Measurements from ENCODE around the gene ARF4.
"Not testable (repeated sequence)": the region's sequence is repeated elsewhere in the genome, so short reads cannot be mapped to it uniquely, and the experiment has no call there.

The ARF4 gene

DNA sequence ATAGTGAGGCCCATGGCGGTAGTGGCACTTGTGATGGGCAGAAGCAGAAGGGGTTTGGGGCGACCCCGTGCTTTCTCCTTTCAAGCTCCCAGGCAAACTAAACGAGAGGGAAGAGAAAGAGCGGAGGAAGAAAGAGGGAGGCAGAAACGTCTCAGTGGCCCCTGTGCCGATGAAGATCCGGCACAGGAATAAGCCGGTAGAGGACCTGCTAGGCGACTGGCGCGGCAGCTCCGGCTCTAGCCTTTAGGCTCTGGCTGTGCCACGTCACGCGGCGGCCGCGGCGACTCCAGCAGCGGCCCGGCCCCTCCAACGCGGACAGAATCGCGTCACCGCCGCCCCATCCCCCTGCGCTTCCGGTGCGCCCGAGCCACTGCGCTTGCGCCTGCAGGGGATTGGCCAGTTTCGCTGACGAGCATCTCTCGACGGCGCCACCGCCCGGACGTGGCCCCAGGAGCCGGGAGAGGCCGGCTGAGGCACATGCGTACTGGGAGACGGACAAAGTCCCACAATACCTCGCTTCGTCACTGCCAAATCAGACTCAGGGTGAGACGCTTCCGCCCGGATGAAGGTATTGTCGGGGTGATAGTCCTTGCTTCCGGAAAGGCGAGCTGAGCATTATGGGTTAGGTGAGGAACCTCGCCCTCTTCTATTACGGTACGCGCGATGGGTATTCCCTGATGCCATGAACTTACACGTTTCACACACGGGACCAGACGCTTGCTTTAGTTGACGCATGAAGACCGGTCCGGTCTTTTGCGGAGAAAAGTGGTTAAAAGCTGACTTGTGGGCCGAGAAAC, at the start of gene ARF4:
Gene ARF4, minus strand, starts transcription at position 218 of the 797 bp plus-strand sequence. Its CDS starts 204 bp downstream, at position 14.
- DNase-seq, result peak; percentile 100

DNA sequence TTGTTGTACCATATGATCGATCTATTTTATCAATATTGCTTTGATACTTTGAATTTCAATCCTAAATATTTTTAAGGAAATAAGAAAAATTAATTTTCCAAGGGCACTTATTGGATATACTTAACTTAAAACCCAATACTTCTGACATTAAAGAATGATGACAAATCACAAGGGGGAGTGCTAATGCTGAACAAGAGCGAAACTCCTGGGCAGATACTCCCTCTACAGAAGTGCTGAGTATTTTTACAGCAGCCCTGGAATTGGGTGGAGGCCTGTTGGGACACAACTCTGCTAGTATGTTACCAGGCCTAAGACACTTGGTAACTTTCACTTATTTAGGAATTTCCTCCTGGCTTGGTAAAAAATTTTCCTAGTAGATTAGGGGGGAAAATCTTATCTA, 49.6 kb upstream of the ARF4 start:
- DNase-seq, result no peak

DNA sequence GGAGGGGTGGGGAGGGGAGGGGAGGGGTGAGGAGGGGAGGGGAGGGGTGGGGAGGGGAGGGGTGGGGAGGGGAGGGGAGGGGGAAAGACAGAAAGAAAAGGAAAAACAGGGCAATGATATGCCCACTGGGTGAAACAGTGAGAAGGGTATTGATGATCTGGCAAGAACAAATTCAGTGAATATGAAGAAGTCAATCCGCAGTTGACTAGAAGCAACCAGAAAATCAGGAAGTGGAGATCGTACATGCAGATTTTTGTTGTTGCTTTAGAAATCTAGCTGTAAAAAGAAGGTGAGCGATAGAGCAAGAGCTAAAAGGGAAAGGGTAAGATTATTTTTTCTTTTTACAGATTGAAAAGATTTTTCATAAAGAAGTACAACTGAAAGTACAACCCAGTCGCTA, 47.6 kb upstream of the ARF4 start:
- DNase-seq, result no peak

DNA sequence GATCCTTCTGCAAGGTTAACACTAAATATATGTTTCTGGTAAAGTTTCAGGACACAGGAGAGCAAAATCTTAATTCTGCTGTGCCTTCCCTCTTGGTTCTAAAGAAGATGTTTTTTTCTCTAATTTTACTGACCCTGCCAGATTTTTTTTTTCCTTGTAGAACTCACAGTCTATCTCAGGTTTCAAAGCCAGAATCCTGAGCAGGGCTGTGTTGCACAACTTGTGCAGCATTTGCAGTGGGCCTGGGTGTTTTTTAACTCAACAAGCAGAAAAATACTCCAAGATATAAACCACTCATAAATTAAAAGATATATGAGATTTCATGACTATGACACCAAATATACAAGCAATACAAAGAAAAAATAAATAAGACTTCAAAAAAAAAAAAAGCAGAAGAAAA, 40.2 kb upstream of the ARF4 start:
- DNase-seq, result no peak

DNA sequence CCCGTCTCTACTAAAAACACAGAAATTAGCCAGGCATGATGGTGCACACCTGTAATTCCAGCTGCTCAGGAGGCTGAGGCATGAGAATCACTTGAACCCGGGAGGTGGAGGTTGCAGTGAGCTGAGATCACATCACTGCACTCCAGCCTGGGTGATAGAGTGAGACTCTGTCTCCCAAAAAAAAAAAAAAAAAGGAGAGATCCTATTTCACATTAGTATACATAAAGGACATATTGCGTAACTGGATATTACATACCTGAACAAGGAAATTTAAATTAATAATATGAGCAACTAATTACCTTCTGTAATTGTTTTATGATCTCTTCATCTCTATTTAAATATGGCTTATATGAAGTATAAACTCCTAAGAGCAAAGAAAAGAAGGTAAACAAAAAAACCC, 37.1 kb upstream of the ARF4 start:
- not testable (repeated sequence) for DNase-seq

DNA sequence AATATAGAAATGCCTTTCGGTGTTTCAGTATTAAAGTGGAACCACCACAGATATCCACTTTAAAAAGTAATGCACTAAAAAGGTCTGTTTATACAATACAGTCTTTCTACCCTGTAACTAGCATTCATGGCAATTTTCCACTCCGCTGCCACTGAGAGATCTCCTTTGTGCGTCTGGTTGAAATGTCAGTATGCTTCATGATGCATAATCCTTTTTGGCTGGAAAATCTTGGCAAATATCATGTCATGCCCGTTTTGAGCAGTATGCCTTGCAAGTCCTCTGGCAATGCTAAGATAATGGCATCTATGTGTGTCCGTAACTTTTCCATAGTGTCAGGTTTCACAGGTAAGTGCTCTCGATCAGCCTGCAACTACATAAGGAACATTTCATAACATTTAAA, 30.8 kb upstream of the ARF4 start:
- no peak for DNase-seq

DNA sequence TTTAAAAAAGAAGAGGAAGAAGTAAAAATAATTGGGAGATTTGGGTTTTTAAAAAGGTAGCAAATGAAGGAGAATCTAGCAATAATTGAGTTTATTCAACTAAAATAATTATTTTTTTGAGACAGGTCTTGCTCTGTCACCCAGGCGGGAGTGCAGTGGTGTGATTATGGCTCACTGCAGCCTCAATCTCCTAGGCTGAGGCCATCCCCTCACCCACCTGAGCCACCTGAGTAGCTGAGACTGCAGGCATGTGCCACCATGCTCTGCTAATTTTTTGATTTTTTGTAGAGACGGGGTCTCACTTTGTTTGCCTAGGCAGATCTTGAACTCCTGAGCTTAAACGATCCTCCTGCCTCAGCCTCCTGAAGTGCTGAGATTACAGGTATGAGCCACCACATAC, 27.7 kb upstream of the ARF4 start:
- no peak for DNase-seq

DNA sequence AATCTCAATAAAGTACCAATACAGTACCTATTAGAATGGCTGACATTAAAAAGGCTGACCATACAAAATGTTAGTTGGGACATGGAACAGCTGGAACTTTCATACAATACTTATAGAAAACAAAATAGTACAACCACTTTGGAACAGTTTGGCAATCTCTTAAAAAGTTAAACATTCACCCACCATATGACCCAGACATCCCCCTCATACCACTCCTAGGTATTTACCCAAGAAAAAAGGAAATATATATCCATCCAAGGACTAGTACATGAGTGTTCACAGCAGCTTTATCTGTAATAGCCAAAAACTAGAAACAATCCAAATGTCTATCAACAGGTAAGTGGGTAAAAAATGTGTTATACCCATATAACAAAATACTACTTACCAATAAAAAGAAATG, 25.2 kb upstream of the ARF4 start:
- no peak for DNase-seq

DNA sequence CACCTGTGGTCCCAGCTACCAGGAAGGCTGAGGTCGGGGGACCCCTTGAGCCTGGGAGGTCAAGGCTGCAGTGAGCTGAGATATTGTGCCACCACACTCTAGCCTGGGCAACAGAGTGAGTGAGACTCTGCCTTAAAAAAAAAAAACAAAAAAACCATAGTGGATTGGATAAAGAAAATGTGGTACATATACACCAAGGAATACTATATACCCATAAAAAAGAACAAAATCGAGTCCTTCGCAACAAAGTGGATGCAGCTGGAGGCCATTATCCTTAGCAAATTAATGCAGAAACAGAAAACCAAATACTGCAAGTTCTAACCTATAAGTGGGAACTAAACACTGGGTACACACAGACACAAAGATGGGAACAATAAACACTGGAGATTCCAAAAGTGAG, 20.6 kb upstream of the ARF4 start:
- no peak for DNase-seq

DNA sequence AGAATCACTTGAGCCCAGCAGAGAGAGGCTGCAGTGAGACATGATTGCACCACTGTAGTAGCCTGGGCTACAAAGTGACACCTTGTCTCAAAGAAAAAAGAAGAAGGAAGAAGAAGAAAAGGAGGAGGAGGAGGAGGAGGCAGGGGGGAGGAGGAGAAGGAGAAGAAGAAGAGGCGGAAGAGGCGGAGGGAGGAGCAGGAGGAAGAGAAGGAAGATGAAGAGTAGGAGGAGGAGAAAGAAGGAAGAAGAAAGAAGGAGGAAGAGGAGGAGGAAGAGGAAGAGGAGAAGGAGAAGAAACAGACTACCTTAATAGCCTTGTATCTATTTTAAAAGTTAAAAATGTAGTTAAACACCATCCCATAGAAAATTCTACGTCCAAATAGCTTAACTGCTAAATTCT, 19.1 kb upstream of the ARF4 start:
- no peak for DNase-seq

DNA sequence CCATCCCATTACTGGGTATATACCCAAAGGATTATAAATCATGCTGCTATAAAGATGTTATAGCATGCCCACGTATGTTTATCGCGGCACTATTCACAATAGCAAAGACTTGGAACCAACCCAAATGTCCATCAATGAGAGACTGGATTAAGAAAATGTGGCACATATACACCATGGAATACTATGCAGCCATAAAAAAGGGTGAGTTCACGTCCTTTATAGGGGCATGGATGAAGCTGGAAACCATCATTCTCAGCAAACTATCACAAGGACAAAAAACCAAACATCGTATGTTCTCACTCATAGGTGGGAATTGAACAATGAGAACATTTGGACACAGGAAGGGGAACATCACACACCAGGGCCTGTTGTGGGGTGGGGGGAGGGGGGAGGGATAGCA, 14.7 kb upstream of the ARF4 start:
- not testable (repeated sequence) for DNase-seq

DNA sequence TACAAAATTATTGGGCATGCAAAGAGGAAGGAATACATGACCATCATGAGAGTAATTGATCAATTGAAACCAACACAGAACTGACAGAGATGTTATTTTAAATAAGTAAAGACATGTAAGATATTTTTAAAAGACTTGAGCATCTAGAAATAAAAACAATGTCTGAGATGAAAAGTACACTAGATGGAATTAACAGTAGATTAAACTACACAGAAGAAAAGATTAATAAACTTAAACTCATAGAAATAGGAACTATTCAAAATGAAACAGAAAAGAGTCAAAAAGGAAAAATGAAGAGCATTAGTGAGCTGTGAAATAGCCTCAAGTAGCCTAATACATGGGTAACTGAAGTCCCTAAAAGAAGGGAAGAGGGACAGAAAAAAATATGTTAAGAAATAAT, 8.5 kb upstream of the ARF4 start:
- DNase-seq, result no peak

DNA sequence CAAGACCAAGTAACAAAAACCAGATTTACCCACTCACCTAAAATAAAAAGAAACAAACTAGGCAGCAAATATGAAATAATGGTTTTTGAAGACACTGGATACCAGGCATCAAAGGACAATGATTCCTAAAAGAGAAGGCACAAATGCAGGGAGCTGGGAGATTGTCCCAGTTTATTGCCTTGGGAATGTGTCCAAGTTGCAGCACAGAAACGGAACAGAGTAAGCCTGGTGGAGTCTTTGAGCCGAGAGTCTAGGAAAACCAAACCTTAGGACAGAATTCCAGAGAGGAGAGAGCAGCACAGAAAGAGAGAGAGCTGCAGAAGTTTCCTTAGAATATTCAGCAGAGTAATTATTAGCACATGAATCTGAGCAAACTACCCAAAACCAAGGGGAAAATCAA, 7.8 kb upstream of the ARF4 start:
- no peak for DNase-seq

DNA sequence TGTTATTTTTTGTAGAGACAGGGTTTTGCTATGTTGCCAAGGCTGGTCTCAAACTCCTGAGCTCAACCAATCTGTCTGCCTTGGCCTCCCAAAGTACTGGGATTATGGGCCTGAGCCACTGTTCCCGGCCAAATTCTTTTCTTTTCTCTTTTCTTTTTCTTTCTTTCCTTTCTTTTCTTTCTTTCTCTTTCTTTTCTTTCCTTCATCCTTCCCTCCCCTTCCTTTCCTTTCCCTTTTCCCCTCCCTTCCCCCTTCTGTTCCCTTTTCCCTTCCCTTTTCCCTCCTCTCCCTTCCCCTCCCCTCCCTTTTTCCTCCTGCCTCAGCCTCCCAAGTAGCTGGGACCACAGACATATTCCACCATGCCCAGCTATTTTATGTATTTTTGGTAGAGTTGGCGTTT, 3.1 kb upstream of the ARF4 start:
- DNase-seq, result no peak

DNA sequence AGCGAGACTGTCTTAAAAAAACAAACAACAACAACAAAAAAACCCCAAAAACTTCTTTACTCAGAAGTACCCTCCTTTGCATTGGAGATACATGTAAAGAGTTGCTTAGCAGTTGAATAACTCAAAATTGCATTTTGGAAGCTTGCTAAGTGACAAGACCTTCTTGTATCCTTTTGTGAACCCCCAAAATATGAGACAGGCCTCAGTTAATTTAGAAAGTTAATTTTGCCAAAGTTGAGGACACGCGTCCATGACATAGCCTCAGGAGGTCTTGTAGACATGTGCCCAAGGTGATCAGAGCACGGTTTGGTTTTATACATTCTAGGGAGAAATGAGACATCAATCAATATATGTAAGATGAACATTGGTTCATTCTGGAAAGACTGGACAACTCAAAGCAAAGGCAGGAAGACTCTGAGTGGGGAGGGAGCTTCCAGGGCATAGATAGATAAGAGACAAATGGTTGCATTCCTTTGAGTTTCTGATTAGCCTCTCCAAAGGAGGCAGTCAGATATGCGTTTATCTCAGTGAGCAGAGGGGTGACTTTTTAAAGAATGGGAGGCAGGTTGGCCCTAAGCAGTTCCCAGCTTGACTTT, 1.7 kb upstream of the ARF4 start:
- DNase-seq, result no peak

DNA sequence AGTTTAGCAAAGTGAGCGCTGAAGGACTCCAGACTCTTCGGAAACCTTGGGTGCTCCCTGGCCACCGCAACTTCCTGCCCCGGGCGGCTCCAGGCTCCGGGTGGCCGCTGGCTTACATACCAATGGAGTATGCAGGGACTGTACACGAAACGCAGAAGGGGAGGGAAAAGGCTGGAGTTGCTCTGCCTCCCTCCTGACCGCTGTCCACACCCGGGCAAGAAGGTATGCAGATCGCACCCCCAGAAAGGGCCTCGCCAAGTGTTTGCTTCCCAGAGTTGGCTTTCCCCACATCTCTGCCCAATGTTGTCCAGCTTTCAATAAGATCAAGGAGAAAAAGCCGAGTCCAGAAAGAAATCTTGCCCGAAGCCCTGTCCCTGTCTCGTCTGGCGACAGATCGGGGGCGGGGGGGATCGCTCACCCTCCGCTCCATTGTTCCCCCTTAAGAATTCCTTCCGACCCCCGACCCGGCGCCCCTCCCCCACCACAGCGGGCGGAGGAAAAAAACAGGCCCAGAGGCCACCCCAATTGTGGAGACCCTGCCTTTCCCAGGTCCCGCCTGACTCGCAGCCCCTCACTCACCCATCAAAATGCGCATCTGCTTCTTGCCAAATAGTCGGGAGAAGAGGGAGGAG, 533 bp downstream of the ARF4 start:
- DNase-seq, result peak; percentile 77

DNA sequence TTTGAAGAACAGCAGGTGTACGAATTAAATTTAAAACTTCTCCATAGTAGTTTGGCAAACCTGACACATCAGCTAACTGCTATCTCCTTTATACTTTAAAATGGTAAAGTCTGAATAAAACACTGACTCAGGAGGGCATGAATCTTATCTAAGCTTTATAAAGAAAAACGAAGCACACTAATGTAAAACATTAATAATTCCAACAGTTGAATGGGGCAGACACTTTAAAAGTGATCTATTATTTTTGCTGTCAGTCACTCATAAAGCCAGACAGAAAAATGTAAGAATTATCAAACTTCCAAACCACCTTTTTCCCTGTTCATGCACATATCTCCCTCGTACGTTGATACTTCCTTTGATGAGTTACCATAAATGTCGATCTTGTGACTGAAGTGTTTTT, 2.6 kb downstream of the ARF4 start:
- DNase-seq, result no peak

DNA sequence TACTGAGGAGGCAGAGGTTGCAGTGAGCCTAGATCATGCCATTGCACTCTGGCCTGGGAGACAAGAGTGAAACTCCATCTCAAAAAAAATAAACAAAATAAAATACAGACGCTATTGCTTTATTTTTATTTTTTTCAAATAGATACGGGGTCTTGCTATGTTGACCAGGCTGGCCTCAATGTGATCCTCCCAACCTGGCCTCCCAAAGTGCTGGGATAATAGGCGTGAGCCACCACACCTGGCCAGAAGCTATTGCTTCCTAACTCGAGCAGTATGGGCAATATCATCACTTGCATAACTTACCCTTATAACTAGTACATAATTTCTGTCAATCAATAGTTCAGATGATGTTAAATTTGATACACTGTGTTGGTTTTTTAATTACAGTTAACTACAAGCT, 3.0 kb downstream of the ARF4 start:
- DNase-seq, result no peak

DNA sequence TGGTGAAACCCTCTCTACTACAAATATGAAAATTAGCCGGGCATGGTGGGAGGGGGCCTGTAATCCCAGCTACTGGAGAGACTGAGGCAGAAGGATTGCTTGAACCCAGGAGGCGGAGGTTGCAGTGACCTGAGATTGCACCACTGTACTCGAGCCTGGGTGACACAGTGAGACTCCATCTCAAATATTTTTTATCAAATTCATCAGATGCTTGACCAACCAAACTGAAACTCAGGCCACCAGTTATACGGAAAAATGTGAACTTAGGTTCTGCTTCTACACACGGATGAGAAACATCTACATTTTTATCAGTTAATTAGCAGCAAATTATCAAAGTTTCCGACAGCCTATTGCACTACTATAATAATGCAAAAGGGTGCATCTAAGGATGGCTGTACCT, 4.8 kb downstream of the ARF4 start:
- DNase-seq, result no peak

DNA sequence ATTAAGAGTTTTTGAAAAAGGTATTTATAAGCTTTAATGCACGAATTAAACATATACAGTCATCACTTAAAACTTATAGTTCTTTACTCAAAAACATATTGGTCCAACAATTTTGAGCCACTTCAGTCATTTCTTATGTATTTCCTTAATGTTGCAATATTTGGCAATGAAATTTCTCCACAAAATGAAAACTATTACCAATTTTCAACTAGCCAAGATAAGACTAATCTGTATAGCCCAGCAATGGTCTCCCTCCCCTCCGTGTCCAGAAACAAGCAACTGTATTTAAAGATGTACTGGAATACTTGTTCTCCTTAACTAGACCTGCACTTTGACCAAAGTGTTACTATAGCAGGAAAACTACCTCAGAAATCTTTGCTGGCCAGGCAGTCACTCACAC, 9.2 kb downstream of the ARF4 start:
- DNase-seq, result no peak

DNA sequence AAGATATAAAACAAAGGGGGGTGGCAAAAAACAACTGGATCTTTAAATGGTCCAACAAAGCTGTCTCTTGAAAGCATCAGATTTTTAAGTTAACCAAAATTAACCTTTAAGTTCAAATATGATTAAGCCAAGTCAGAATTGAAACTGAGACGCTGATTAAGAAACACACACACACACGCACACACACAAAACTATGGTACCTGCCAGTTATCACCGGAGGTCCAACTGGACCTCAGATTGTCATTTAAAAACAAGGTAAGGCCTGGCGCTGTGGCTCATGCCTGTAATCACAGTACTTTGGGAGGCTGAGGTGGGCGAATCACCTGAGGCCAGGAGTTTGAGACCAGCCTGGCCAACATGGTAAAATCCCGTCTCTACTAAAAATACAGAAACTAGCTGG, 10.4 kb downstream of the ARF4 start:
- no peak for DNase-seq

DNA sequence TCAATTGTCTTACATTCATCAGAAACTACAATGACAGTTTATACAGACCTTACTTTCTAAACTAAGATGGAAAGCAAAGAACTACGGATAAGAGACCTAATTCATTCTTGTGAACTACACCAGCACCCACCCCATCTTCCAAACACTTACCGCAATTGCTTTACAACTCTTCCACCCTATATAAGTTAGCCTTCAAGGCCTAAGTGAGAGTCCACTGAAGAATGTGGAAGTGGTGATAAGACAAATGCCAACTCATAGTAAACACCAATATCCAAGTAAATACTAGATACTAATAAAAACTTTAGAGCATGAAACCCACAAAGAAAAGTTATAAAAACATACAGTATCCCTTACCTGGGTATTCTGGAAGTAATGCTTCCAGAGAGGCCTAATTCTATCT, 13.6 kb downstream of the ARF4 start:
- DNase-seq, result no peak

DNA sequence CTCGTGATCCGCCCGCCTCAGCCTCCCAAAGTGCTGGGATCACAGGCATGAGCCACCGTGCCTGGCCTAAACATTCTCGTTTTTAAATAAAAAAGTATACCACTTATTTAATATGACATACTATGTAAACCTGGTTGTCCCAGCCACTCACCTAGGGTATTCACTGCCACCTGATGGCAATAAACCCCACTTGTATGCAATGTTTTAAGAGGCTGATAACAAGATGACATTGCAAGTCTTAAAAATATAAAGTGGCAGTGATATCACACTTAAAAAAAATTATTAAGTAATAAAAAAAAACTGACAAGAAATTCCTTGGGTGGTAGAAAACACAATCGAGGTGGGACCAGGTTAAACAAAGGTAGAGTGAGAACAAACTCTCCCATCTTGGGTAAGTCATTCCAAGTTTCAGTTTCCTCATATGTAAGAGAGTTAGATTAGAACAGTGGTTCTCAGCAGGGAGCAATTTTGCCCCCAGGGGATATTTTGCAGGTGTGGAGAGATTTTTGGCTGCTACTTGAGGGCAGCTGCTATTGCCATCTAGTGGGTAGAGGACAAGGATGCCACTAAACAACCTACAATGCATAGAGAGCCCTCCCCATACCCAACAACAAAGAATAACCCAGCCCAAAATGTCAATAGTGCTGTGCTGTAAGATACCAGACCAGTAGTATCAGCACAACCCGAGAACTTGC, 14.5 kb downstream of the ARF4 start:
- DNase-seq, result no peak

DNA sequence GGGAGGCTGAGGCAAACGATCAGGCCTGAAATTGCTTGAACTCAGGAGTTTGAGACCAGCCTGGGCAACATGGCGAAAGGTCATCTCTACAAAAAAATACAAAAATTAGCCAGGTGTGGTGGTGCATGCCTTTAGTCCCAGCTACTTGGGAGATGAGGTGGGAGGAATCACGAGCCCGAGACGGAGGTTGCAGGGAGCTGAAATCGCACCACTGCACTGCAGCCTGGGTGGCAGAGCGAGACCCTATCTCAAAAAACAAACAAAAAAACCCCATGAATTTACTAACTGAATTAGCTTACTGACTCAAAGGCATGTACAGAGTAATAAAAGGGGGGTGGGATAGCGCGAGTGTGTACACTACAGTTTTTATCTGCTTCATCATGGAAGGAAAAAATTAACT, 19.3 kb downstream of the ARF4 start:
- DNase-seq, result no peak

Data from activated CD8-positive, alpha-beta memory T cell treated with anti-CD3 and anti-CD28 coated beads for 24 hours (primary cell).